GM13977 (cell line): ENCODE results near the gene GALNT18.

Experiments used
- DNase-seq: peaks from one replicate; pipeline ENCODE4 v3.0.0; 2012; ENCODE audit warnings: low spot score
- CTCF ChIP-seq: IDR thresholded peaks from 2 replicates; pipeline ENCODE4 v1.5.1; 2012; ENCODE audit warnings: mild to moderate bottlenecking, control low read depth; ENCODE audit not compliant: insufficient read depth; ENCODE audit errors: extremely low read depth, missing control alignments
- in situ Hi-C: fragments of 300-500 bp; cut with MboI; formaldehyde crosslinking; loops from one replicate; pipeline ENCODE4 v1.12.0; 2022; ENCODE audit warnings: low sequenced_read_pairs, low pct_unique_long_range_greater_than_20kb, mixed read lengths, inconsistent platforms; ENCODE audit not compliant: unreplicated experiment

Gene GALNT18

GRCh38 chr11:11446967-11447366 is 174.8 kb downstream of the GALNT18 start:
- no peak for DNase-seq
- TF ChIP-seq CTCF: no peak
- in situ Hi-C loops: no loop called here

GRCh38 chr11:11446564-11446963 is 175.2 kb downstream of the GALNT18 start:
- in situ Hi-C loops: no loop called here
- no peak for DNase-seq
- no peak for TF ChIP-seq CTCF

GRCh38 chr11:11445441-11446185 is 176.2 kb downstream of the GALNT18 start:
- in situ Hi-C loops: no loop called here
- TF ChIP-seq CTCF: no peak
- no peak for DNase-seq

- no peak for TF ChIP-seq CTCF
- in situ Hi-C loops: no loop called here
- no peak for DNase-seq
Measured at GRCh38 chr11:11444804-11445131, 177.0 kb downstream of the GALNT18 start.

- no peak for TF ChIP-seq CTCF
- no peak for DNase-seq
- in situ Hi-C loops: no loop called here
Measured at GRCh38 chr11:11444027-11444803, 177.6 kb downstream of the GALNT18 start.

- no peak for DNase-seq
- TF ChIP-seq CTCF: no peak
- in situ Hi-C loops: no loop called here
Measured at GRCh38 chr11:11442791-11443190, 179.0 kb downstream of the GALNT18 start.
